22Rv1 (cell line): ENCODE data around the gene TMEM126B.
"Not testable (repeated sequence)": the region's sequence is repeated elsewhere in the genome, so short reads cannot be mapped to it uniquely, and the experiment has no call there.

Experiments used
- H3K27ac ChIP-seq: fragments of 450-650 bp; 2 replicates; pipeline ENCODE4 v1.5.1; 2017
- CTCF ChIP-seq: fragments of 450-650 bp; IDR thresholded peaks from 2 replicates; pipeline ENCODE4 v1.5.1; 2017; ENCODE audit warnings: mild to moderate bottlenecking
- ZFX ChIP-seq: fragments of 450-650 bp; IDR thresholded peaks from 2 replicates; pipeline ENCODE4 v1.6.1; 2017; ENCODE audit warnings: antibody characterized with exemption, borderline replicate concordance

The TMEM126B gene

GRCh38 chr11:85602526-85603213, 25.7 kb upstream of the TMEM126B start:
- no peak for TF ChIP-seq ZFX
- no peak overlapping the region for H3K27ac ChIP-seq

DNA sequence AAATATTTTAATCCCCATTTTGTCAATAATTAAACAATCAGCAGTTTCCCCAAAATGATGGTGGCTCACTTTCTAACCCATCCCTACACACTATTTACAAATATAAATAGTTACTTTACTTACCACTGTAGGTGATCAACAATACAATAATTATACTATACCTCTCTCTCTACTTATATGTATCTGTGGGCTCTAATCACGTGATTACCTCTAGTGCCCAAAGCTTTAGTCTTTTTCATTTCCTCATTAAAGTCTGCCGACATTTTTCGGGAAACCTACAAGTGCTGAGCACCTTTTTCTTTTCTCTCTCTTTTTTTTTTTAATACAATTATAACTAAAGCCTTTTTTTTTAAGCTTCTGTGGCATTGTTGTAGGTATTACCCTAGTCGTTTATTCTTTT, 25.2 kb upstream of the TMEM126B start:
- TF ChIP-seq CTCF (no peak), ZFX (no peak)
- no peak overlapping the region for H3K27ac ChIP-seq

- H3K27ac ChIP-seq: not testable (repeated sequence)
Observed at GRCh38 chr11:85606237-85606636, 22.2 kb upstream of the TMEM126B start.

DNA sequence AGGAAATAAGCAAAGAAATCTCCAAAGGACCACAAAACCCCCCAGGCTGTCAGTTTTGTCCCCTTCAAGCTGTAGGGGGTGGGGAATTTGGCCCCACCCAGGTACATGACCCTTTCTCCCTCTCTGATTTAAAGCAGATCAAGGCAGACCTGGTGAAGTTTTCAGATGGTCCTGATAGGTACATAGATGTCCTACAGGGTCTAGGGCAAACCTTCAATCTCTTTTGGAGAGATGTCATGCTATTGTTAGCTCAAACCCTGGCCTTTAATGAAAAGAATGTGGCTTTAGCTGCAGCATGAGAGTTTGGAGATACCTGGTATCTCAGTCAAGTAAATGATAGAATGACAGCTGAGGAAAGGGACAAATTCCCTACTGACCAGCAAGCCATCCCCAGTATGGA, 19.8 kb upstream of the TMEM126B start:
- not testable (repeated sequence) for H3K27ac ChIP-seq

GRCh38 chr11:85609286-85609685, 19.1 kb upstream of the TMEM126B start:
- H3K27ac ChIP-seq: not testable (repeated sequence)

DNA sequence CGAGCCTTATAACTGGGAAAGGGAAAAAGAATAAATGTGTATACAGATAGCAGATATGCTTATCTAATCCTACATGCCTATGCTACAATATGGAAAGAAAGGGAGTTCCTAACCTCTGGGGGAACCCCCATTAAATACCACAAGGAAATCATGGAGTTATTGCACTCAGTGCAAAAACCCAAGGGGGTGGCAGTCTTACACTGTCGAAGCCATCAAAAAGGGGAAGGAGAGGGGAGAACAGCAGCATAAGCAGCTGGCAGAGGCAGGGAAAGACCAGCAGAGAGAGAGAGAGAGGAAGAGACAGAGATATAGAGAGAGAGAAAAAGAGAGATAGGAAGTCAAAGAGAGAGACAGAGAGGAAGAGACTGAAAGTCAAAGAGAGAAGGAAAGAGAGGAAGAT, 16.8 kb upstream of the TMEM126B start:
- H3K27ac ChIP-seq: not testable (repeated sequence)

- TF ChIP-seq CTCF (no peak), ZFX (no peak)
Observed at GRCh38 chr11:85619499-85619898, 8.9 kb upstream of the TMEM126B start.

GRCh38 chr11:85620256-85620655, 8.1 kb upstream of the TMEM126B start:
- no peak overlapping the region for H3K27ac ChIP-seq
- TF ChIP-seq CTCF (no peak), ZFX (no peak)

More at GRCh38 chr11:85619499-85619898, 8.9 kb upstream of the TMEM126B start:
- H3K27ac ChIP-seq: no peak overlapping the region

DNA sequence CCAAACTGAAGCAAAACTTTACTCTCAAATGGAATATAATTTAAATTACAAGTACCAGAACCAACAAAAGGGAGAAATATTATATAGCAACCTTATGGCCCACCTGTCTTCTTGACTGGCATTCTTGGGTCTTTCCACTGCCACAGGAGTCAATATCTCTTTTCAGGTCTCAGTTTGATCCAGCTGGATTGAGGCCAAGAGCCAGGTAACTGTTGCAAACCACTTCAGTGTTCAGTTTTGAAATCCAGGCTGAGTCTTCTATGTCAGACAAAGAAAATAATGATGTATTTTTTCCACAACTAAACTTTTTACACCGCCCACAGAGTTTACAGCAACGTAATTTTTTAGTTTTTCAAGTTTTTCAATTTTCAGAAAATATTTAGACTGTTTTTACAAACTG, 1.9 kb upstream of the TMEM126B start:
- H3K27ac ChIP-seq: no peak overlapping the region
- TF ChIP-seq CTCF (no peak), ZFX (no peak)

- peak within 1 kb of the TSS; percentile 66 for H3K27ac ChIP-seq
- TF ChIP-seq ZFX (no peak), CTCF (no peak)
Observed at GRCh38 chr11:85627332-85627997, 928 bp upstream of the TMEM126B start, which contains the start of gene DLG2. Gene DLG2 (minus strand): TSS chr11:85627344.
